HPDE6-E6E7 (cell line): ENCODE data around the gene ACSL6.
A peak's percentile ranks its signal among the peaks of the same experiment; 100 is the strongest.

ENCODE experiments used
- DNase-seq: peaks from one replicate; pipeline ENCODE4 v3.0.0; 2011; ENCODE audit warnings: missing footprints; ENCODE audit errors: extremely low spot score

ACSL6 gene

DNA sequence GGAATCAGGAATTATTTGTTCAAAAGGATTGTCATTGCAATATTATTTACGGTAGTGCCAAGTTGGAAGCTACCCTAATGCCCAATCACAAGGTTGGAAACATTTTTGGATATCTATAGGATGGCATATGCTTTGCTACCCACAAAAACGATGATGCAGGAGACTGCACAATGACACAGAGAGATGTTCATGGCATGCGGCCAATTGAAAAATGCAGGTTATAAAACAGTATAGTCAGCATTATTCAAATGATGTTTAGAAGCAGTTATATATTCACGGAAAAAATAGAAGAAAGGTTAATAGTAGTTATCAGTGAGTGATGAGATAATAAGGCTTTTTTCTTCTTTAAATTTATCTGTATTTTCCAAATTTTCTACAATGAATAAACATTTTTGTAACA is 5.9 kb upstream of the ACSL6 start:
- DNase-seq = no peak

DNA sequence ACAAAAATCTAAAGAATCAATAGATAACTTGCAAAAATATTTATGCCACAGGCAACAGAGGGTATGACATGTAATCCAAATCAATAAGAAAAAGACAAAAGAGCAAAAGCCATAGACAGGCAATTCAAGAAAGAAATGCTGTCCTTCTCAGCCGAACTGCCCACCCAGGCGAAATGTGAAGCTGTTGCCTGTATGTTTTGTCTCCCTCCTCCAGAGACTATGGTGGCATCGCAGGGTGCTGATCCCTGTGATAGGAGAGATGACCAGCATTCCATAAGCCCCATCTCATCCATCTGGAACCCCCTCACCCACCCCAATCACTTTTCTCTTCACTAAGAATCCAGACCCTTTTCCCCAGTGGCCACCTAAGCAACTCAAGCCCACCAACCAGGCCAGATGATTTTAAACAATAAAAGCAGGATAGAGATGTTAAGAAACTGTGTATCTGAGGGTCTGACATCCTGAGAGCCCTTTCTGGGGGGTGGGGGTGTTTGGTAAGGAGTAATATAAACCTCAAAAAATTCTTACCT is 5.3 kb upstream of the ACSL6 start:
- DNase-seq = no peak

DNA sequence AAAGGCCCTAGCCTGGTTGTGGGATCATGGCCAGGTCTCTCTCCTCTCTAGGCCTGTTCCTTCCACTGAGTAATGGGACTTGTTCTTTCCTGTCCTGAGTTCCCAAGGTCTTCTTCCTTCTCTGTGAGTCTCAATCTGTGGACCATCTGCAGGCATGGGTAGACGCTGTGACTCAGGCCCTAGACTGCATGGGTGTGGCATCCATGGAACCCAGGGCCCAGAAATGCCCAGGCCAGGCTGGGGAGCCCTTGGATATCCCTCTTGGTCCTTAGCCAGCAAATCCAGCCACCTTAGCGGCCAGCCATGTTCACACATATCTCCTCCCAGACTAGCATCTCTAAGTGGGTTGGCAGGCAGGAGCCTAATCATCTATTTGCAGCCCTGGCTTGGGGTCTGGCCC is 2.3 kb upstream of the ACSL6 start:
- DNase-seq = no peak

DNA sequence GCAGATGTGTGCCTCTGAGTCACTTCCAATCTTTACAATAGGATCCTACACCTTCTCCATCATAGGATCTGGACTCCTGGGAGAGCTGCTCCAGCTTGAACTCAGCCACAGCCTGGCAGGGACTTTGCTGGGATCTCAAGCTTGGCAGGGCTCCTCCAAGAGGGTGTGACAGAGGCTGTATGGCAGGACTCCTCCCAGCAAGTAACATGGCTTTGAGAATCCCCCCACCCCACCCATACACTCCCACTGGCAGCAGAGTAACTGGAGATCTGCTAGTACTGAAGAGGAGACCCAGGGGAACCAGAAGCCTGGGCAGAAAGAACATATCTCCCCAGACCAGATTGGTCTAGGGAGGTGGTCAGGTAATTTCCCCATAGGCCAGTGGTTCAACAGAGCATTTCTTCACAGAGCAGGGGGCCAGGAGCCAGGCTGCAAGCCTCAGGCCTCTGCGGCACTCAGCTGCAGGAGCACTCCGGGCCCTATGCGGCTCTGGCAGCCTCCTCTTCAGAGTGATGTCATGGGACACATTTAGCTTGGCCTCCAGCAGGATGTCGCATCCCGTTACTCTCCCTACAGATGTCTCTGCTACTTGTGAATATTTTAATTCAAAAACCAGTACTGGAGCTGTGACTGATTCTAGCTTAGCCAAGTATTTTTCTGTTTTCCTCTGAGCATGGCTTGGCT is 1.7 kb upstream of the ACSL6 start:
- no peak for DNase-seq

DNA sequence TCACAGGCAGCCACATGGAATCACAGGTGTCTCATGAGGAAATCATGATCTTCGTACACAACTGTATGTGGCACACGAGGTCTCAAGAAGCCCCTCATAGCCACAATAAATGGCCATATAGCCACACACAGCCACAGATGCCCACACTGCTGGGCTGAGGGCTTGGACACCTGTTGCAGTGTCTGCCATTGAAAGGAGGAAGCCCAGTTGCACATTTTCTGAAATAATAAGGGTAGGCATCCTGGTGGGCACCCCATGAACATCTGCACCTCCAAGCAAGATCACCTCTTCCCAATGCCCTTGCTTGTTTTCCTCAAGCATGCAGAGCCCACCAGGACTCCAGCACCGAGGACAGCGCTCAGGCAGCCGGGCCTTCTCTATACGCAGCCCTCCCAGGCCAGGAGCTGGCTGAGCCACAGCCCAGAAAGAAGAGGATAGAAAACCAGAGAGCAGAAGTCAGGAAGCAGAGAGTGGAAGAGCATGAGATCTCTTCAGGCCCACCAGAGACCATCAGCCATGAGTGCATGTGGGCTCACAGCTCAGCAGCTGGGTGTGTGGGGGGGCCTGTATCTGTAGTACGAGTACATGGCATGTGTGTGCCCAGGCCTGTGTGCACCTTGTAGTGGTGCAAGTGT is 1.0 kb upstream of the ACSL6 start:
- DNase-seq = peak; percentile 25

DNA sequence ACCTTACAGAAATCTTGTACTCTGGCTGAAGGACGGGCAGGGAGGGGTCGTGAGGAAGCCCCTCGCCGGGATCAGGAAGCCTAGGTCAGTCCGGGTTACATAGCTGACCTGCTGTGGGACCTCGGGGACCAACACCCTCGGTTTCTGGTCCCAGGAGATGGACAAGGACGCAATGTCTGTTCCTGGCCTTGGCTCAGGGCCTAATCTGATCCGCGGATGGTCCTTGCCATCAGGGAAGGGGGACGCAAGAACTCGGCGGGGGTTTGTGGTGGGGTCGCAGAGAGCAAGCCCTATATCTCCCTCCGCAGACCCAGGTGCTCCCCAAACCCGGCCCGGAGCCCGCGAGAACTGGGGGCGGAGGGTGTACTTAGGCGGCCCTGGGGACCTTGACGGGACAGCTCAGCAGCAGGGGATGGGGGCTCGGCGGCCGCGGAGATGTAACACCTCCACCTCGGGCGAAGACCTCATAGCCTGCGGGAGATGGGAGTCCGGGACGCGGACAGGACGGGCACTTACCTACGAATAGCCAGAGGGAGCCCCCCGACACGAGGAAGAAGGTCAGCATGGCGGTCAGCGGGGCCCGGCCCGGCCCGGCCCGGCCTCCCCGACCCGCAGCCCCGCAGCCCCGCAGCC is 353 bp downstream of the ACSL6 start:
- DNase-seq = no peak

DNA sequence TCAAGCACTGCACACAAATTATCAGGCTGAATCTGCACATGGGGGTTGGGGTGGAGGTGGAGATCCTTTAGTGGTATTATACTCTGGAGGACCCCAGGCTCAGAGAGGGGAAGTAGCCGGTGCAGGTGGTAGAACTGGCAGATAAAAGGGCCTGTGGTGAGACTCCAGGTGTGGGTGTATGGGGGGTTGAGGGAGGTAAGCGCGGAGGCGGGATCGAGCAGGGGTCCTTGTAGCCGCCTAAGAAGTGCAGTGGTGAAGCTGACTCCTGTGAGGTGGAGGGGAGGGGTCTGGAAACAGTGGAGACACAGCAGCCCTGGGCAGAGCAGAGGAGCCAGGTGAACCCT is 841 bp downstream of the ACSL6 start:
- no peak for DNase-seq

DNA sequence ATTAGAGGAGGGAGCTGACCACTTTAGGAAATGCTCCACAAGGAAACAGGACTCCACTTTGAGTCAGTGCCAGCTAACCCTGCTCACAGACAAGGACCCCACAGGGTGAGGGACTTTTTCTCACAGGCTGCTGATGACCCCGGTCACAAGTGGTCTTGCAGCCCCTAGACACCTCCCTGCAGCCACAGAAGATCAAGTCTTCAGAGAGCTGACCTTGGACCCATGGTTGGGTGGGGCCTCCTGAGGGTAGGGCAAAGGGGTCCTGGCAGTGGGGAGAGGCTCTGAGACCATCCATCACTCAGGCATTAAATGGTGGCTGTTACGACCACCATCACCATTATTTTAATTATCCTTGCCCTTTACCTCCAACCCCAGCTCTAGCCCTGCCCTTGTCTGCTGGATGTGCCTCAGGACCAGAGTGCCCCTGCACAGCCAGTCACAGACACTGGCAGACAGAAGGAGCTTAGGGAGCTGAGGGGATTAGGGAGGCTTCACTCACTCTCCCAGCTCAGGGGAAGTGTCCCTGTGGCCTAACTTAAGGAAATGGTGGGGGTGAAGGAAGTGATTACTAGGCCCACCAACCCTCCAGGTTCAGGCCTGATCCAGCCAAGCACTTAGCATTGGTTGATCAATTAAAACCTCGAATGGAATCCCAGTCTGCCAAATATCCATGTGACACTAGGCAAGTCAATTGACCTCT is 1.6 kb downstream of the ACSL6 start:
- no peak for DNase-seq

DNA sequence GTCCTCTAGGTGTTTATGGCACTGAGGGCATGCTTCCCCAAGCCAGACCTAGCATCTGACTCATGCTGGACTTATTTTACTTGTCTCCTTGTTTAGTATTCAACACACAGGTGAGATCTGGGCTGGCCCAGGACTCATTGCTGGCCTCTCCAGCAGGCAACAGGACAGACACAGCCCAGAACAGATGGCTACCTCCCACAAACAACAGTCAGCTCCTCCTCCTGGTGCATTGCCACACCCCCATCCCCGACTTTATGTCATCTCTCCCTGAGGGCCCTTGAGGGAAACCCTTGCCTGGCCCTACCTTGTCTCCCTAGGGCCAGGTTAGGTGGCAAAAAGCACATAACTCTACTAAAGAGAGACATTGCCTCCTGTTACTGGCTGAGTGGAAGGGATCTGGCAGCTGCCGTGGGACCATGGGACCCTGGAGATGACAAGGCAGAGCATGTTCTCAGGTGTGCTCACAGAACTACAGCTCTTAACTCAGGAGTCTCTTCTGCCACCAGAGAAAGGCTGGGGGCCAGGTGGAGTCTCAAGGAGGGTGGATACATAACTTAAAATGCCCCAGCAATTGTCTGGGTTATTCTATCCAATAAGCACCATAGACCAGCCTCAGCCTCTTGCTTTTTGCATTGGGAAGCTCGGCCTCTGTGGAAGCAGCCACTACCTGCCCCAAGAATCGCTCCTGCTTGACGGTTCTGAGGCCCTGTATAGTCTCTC is 2.3 kb downstream of the ACSL6 start:
- DNase-seq = peak; percentile 52

DNA sequence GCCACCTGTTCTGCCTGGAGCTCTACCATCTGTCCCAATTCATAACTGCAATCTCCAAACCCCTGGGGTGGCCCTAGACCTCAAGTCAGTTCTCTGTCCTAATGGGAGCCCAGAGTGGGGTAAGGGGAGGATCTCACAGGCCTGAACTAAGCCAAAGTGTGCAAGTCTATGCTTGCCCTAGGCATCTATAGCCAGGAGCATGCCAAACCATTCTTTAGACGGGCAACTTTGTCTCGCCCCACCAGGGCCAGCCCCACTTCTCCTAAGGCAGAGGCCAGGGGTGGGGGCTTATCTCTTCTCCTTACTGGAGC is 3.3 kb downstream of the ACSL6 start:
- DNase-seq = peak; percentile 32

DNA sequence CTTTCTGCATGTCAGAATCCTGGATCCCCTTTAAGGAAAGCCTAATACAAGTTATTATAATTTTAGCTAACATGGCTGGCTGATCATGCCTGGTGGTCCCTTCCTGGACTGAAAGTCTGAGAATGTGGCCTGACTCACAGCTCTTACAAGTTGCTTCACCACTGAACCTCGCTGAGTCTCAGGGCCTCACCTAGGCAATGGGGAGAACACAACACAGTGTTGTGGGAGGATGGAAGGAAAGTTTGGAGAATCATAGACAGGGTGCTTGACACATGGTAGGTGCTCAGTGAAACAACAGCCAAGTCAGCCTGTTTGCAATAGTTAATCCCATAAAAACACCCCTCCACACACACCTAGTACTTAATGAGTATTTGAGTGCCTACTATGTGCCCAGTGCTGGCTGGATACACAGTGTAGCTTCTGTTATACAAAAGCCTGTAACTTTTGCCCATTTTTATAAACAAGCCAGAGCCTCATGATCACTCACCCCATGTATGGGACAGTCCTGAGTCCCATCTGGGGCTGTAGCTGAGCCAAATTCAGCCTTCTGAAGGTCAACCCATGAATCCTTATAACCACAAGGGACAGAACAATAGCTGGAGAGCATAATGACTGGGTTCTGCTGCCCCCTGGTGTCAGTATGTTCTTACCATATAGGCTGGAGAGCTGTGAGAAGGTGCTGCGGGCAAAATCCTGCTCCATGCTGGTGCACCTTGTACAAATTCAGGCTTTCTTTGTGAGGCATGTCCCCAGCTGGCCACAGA is 3.9 kb downstream of the ACSL6 start:
- peak; percentile 80 for DNase-seq

DNA sequence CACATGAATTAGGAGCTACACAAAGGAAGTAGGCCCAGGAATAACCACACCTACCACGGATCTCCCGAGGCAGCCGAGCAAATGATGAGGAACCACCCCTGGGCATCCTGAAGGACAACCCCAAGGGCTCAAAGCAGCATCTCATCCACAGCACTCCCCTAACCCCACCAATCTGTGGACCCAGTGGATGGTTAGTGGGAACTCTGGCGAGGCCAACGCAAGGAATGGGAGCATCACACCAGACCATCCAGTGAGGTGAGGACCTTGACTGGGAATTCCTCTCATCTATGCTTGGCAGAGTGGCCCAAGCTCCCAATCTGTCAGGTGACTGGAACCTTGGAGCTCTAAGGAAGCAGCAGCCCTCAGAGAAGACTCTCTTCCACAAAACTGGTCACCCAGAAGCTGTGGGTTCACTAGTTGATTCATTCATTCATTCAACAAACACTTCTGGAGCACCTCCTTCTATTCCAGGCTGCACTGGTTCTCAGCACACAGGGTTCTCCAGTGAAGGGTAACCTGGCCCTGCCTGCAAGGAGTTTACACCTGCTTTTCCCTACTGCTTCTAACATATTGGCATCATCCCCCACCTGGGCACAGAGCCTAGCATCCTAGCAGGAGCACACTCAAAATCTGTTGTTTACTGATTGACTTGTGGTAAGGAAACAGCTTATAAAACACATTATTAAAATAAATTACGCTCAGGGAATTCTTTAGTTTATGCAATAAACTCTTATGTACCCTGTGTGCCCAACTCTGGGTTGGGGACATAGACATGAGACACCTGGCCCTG is 4.9 kb downstream of the ACSL6 start:
- no peak for DNase-seq

DNA sequence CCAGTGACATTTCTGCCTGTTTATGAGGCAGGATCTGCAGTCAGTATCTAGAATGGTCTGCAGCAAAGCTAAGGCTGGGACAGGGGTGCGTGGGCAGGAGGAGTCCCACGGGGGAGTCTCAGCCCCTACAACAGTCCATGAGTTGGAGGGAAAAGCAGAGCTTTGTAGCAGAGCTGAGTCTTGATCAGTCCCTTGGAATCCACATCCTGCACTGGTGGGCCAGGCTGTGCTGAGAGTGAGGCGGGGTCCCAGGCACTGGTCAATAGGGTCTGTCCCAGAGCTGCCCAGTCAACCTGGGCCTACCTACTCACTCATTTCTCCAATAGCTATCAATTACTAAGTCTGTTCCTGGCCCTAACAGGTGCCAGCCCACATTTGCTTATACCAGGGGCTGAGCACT is 5.9 kb downstream of the ACSL6 start:
- DNase-seq = no peak

DNA sequence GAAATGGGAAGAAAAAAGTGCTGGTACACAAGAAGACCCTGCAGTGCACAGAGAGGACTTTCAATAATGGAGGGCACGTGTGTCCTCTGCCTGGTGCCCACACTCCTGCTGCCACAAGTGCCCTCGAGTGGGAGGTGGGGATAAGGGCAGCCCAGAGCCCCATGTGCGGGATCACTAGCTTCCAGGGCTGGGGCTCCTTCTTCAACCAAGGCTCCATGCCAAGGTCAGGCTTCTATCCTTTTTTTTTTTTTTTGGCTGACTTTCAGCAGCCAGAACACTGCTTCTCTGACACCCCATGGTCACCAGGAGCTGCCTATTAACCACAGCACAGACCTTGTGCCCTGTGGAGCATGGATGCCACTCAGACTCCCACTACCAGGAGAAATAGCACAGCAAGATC is 7.5 kb downstream of the ACSL6 start:
- DNase-seq = no peak

DNA sequence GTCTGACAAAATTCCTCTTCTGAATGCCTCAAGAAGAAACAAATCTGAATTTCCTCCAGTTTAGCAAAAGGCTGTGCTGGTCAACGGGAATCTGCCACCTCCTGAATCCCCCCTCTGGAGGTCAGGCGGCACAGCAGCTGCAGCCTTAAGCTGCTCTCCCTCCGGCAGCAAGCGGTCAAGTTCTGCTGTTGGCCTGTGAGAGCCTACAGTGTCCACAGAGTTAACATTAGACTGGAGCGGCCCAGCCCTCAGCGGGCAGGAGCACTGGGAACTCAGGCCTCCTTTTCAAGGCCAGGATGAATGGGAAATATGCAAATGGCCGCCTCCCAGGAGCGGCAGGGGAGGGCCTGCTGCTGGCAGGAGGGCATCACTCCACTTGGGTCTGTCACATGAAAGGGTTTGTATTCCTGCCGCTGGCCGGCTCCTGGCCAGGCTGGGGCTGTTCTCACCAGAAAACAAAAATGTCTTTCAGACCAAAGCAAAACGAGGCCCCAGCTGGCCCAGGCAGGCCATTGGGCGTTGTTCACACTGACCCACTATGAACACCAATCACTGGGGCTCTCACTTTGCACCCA is 8.2 kb downstream of the ACSL6 start:
- DNase-seq = no peak

DNA sequence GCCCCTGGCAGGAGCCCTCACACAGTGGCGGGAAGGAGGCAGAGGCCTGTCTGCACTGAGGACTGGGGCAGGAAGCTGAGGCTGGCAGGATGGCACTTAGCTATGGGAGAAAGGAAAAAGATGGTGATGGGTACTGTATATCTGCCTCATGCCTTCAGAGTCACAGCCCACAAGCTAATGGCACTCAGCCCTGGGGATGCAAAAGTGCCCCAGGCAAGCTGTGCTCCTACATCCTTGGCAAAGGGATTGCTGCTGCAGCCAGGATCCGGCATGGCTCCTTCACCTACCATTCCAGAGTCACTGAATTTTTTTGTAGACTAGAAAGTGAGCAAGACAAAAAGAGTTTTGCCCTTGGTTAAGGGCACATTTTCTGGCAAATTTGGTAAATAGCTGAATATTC is 8.7 kb downstream of the ACSL6 start:
- DNase-seq = no peak

DNA sequence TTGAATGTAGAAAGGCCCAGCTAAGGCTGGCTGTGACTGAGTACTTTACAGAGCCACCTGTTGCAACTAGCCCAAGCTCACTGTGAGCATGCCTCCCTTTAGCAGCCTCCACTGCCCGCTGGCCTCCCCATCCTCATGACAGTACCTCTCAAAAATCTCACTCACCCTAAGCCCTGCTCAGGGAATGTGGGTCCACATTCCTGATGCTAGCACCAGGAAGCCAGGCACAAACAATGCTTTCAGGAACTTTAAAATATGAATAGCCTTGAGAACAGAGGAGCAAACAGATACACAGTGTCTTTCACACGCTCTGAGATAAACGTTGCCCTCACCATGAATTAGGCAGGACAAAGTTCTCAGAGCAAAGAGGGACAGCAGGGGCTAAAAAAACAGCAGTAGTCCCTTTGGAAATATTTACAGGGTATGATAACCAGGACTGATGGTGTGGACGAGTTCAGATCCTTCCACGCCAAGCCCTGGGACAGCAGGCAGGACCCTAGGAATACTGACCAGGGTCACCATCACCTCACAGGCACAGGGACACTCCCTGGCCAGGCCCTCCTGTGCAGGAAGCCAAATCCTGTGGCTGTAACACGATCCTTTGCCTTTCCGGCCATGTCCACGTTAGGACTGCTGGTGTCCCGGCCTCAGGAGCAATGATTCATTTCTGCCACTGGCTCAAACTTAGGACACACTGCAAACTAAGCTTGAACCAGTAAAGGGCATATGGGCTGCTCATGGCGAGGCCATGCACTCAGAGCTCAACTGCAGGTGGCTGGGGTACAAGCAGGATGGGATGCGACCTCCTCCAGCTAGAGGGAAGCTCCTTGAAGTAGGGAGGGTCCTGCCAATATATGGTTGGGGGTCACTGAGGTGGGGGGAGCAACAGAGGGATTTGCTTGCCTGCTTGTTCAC is 9.6 kb downstream of the ACSL6 start:
- DNase-seq = no peak

DNA sequence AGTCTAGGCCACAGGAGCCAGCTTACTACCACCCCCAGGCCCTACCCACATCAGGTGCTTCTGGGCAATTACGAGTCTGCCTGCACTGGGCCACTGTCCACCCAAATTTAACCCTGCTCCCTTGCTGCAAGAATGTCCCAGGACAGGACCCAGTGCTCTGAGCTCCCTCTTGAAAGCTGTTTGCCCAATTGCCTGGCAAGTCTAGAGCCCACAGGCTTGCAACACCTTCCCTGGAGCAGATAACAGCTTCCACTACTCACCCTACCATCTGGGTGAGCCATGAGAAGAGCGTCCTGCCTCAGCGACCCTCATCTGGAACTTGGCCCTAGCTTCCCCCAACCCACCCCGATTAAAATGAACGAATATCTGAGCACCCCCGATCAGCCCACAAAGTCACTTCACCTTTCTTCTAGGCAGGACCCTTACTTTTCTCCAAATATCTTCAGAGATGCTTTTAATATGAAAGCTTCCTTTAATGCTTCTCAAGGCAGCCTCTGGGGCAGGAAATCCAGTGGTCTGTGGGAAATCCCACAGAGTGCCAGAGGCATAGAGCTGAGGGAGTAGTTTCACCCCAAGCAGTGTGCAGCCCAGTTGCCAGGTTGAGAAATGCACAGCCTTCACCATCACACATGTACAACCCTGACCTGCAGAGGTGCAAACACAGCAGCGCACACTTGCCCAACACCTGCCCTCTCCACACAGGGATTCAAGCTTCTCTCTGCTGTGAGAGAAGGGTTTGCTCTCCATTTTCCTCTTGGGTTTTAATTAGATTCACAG is 10.6 kb downstream of the ACSL6 start:
- DNase-seq = no peak

DNA sequence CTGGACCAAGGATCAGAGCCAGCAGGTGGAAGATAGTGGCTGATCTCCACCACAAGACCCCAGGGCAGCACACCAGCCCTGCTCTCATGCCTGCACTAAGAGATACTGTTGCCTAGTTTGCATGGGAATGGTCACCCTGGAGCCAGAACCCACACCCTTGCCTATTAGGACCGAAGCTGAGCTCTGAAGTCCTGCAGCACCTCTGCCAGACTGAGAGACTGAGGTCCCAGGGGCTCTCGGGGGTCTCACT is 11.3 kb downstream of the ACSL6 start:
- no peak for DNase-seq
